ENCODE data around the gene HSPA1B. TPM values are rescaled to one million over a fixed set of nuclear protein-coding genes. Genes with fewer than 3 reads are reported as not detected.
"Not testable (repeated sequence)": the region's sequence is repeated elsewhere in the genome, so short reads cannot be mapped to it uniquely, and the experiment has no call there.

Gene HSPA1B
- polyA plus RNA-seq (ENCODE audit: insufficient read length in 3 of 3), result 100 to 1,000 TPM; 112 to 164 (median 134) TPM

DNA sequence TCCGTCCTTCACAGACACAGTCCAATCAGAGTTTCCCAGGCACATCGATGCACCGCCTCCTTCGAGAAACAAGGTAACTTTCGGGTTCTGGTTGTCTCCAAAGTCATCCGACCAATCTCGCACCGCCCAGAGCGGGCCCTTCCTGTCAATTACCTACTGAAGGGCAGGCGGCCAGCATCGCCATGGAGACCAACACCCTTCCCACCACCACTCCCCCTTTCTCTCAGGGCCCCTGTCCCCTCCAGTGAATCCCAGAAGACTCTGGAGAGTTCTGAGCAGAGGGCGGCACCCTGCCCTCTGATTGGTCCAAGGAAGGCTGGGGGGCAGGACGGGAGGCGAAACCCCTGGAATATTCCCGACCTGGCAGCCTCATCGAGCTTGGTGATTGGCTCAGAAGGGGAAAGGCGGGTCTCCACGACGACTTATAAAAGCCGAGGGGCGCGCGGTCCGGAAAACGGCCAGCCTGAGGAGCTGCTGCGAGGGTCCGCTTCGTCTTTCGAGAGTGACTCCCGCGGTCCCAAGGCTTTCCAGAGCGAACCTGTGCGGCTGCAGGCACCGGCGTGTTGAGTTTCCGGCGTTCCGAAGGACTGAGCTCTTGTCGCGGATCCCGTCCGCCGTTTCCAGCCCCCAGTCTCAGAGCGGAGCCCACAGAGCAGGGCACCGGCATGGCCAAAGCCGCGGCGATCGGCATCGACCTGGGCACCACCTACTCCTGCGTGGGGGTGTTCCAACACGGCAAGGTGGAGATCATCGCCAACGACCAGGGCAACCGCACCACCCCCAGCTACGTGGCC, at the start of gene HSPA1B:
Gene HSPA1B (plus strand): TSS at position 453 of the 794 bp plus-strand sequence. CDS start 213 bp downstream, at position 666.
- peak; percentile 95 to 99 (median 99) for DNase-seq (ENCODE audit: low read depth in 3 of 3, low spot score in 2 of 3)

- no peak for DNase-seq (ENCODE audit: low read depth in 3 of 3, low spot score in 2 of 3)
These were observed 49.3 kb upstream of the HSPA1B start for GRCh38 chr6:31778193-31778592.

- DNase-seq (ENCODE audit: low read depth in 3 of 3, low spot score in 2 of 3), result no peak
These were observed 48.3 kb upstream of the HSPA1B start for GRCh38 chr6:31778999-31779885.

DNA sequence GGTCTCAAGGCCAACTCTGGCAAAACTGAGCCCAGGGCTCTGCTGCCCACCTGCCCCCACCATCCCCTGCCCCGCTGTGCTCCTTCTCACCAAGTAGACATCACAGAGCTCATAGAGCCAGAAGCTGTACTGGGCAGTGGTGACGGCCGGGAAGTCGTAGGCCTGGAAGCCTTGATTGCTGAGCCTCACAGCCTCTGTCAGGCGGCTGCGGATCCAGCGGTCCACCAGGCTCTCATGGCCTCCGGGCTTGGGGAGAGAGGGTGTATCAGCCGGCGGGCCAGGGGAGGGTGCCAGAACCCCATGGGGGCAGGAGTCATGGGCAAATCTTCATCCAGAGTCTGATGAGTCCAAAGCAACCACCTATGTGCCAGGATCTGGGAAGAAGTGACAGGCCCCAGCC, 47.6 kb upstream of the HSPA1B start:
- DNase-seq (ENCODE audit: low read depth in 3 of 3, low spot score in 2 of 3), result no peak

DNA sequence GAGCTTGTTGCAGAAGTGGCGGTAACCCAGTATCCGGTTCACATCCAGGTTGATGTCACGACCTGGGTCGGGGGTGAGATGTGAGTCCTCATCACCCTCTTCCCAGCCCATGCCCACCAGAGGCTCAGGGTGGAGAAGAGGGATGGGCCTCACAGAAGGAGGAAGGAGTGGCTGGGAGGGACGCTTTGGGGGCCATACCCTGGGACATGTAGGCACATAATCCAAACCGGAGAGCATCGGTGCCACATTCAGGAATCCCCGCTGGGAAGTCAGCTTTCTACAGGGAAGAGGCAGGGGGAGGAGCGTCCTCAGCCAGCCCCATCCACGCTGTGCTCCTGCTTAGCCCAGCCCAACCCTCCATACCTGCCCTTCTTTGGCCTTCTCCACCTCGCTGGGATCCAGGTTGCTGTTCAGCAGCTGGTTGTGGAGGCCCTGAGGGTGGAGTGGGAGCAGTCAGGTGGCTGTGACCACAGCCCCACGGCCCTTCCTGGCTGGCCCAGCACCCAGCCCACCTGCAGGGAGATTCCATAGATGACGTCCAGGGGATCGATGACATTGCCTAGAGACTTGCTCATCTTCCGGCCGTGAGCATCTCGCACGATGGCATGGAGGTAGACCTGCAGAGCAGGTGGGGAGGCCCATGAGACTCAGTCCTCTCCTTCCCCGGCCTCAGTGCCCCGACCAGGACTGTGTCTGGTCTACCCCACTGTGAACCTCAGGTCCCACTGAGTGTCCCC, 46.9 kb upstream of the HSPA1B start:
- no peak for DNase-seq (ENCODE audit: low read depth in 3 of 3, low spot score in 2 of 3)

DNA sequence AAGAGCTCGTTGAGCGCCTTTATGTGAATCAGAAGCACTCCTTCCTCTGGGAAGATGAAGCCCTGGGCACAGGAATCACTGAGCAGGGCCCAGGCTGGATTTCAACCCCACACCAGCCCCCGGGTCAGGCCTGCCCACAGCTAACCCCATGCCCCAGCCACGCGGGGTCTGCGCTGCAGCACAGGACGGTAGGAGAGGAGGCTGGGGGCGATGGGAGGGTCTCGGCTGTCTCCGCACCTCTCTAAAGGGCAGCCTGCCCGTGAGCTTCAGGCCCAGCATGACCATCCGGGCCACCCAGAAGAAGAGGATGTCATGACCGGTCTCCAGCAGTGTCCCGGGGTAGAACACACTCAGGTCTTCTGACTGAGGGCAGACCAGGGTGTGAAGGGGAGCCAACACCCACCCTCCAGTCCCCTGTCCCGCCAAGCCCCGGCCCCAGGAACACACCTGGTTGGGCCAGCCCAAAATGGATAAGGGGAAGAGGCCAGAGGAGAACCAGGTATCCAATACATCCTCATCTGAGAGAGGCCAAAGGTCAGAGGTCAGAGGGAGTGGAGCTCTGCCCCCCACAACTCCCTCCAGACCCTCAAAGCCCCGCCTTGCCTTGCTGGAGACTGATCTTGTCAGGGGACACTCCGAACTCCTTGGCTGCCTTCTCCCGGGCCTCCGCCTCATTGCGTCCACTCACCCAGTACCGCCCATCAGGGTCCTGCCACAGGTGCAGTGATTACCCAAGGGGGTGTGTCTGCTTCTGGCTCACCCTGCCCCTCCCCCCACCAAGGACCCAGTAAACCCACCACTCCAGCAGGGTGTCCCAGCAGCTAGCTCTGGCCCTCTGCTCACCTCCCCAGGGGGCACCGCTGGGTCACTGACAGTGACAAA, 46.1 kb upstream of the HSPA1B start:
- no peak for DNase-seq (ENCODE audit: low read depth in 3 of 3, low spot score in 2 of 3)

DNA sequence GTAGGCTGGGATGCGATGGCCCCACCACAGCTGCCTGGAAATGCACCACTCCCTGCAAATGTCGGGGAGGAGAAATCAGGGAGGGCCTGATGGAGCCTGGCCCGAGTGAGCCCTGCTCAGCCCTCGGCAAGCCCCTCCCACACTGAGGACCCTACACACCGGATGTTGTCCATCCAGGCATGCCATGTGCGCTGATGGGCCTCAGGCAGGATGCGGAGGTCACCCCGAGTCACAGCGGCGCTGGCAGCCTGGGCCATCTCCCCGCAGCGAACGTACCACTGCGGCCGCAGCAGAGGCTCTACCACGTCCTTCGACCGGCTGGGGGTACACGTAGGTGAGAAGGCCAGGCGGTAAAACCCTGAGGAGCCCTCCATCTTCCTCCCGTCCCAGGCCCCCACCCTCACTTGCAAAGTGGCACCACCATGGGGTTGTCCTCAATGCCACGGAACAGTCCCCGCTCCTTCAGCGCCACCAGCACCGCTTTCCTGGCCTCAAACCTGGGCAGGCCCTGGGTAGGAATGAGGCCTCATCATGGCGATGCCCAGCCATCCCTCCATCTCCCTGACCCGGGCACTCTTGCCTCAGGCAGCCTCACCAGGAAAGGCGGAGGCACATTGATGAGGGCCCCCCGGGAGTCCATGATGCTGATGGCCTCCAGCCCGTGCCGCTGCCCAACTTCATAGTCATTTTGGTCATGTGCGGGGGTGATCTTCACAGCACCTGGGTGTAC, 45.2 kb upstream of the HSPA1B start:
- DNase-seq (ENCODE audit: low read depth in 3 of 3, low spot score in 2 of 3), result no peak

DNA sequence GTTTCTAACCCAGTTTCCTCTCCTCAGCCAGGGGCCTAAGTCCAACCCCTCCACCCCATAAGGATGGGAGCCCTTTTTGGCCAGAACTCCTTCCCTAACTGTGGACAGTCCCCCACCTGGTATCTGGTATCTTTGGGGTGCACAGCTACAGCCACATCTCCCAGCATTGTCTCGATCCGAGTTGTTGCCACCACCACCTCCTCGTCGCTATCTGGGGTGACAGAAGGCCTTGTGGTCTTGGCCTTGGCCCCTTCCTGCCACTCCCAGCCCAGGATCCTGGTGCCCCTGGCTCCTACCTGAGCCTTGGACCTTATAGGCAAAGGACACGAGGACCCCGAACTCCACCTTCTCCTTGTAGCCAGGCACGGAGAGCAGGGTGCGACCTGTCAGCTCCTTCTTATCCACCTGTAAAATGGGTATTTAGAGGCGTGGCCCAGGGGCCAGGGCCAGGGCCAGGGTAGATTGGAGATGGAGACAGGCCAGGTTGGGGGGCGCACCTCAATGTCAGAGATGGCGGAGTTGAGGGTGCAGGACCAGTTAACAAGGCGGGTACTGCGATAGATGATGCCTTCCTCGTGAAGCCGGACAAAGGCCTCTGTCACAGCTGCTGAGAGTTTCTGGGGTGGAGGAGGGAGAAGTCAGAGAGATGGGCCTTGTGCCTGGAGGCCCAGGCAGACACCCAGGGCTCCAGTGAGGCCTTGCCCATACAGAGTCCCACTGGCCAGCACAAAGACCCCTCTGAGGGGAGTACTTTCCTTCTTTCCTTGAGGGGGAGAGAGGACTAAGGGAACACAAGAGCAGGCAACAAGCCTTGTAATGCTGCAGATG, 43.2 kb upstream of the HSPA1B start:
- DNase-seq (ENCODE audit: low read depth in 3 of 3, low spot score in 2 of 3), result no peak

GRCh38 chr6:31785475-31785874, 42.1 kb upstream of the HSPA1B start:
- DNase-seq (ENCODE audit: low read depth in 3 of 3, low spot score in 2 of 3), result no peak

DNA sequence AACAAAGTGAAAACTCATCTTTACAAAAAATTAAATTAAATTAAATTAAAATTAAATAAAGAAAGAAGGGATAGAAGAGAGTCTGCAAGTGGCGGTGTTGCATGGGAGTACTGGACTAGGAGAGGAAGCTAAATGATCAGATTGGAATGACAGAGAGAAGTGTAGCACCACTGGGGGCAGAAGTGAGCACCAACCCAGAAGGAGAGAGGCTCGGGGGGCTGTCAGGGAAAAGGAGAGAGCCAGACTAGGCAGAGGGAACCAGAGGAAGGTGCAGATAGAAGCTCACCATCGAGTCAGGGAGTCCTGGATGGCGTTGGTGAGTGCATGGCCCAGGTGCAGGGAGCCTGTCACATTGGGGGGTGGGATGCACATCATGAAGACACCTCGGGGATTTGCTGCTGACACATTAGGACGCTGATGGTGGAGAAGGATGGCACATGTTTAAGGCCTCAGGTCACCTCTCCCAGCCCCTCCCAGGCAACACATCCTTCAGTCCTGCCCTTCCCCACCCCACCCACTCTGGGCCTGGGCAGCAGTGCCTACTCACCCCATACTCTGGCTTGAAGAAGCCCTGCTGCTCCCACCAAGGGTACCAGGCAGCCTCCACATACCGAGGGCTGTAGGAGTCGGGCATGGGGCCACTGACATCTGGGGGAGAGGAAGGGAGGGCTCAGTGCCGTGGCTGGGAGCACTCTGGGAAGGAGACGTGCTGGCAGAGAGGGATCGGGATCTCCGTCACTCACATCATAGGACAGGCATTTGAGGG, 36.0 kb upstream of the HSPA1B start:
- no peak for DNase-seq (ENCODE audit: low read depth in 3 of 3, low spot score in 2 of 3)

GRCh38 chr6:31792090-31792374, 35.5 kb upstream of the HSPA1B start:
- DNase-seq (ENCODE audit: low read depth in 3 of 3, low spot score in 2 of 3), result no peak

DNA sequence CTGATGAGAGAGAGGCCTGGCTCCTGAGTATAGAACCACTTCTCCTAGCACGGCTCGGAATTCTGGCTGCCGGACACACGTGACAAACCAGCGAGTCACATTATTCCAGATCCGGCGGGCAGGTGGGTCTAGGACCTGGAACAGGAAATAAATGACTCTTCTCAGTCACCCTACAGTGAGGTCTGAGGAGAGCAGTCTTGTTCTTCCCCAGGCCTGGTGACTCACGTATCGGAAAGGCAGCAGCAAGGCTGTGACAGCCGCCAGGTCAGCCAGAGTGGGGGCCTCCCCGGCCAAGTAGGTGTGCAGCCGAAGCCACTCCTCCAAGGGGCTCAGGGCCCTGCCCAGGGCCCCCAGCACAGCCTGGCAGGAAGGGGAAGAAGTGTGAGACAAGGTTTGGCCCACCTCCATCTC, 34.8 kb upstream of the HSPA1B start:
- DNase-seq (ENCODE audit: low read depth in 3 of 3, low spot score in 2 of 3), result no peak

- DNase-seq (ENCODE audit: low read depth in 3 of 3, low spot score in 2 of 3), result not testable (repeated sequence)
These were observed 33.7 kb upstream of the HSPA1B start for GRCh38 chr6:31793927-31794245.

- DNase-seq (ENCODE audit: low read depth in 3 of 3, low spot score in 2 of 3), result no peak
These were observed 33.2 kb upstream of the HSPA1B start for GRCh38 chr6:31794294-31794865.

GRCh38 chr6:31794866-31795615, 32.5 kb upstream of the HSPA1B start:
- no peak for DNase-seq (ENCODE audit: low read depth in 3 of 3, low spot score in 2 of 3)

DNA sequence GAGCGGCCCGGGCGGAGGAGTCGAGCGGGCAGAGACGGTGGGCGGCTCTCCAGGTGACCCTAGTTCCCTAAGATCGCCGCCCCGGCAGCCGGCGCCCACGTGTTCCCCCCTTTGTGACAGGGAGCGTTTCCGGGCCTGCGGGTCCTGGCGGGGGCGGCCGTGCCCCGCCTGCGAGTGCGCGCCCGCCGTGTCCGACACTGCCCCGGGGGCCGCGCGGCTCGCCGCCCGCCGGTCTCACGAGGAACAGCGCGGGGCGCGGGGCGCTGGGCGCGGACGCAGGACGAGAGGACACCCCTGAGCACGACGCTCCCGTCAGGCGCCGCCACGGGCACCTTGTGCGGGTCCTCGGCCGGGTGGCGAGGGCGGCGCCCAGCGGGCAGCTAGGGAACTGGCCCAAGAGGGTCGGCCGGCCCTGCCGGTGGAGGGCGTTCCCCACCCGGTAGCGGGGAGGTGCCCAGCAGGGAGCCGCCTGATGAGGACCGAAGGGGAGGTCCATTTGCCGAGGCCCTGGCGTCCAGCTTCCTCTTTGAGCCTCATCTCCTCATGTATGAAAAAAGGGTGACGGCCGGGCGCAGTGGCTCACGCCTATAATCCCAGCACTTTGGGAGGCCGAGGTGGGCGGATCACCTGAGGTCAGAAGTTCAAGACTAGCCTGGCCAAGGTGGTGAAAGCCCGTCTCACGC, 31.8 kb upstream of the HSPA1B start, which contains the start of gene VARS1:
Gene VARS1 (minus strand): TSS at position 137 of the 683 bp plus-strand sequence. CDS start 535 bp downstream, outside the sequence.
- peak in 2 of 3 donors; percentile 70 to 71 for DNase-seq (ENCODE audit: low read depth in 3 of 3, low spot score in 2 of 3)

Data from right renal cortex interstitium (tissue), 3 donors.